Suppressor macrophage (primary cell): Measurements from ENCODE around the gene CEP63.

Source experiments
- DNase-seq, 4 experiments: peaks; one replicate each; pipeline ENCODE4 v3.0.0-alpha.2; 2020 to 2022

Gene CEP63

GRCh38 chr3:134608771-134609435, 123.0 kb downstream of the CEP63 start:
- DNase-seq, result no peak

- no peak for DNase-seq
These were observed 124.1 kb downstream of the CEP63 start for GRCh38 chr3:134609821-134610431.

- DNase-seq, result no peak
These were observed 124.9 kb downstream of the CEP63 start for GRCh38 chr3:134610432-134611385.

- no peak for DNase-seq
These were observed 125.7 kb downstream of the CEP63 start for GRCh38 chr3:134611516-134611915.

DNA sequence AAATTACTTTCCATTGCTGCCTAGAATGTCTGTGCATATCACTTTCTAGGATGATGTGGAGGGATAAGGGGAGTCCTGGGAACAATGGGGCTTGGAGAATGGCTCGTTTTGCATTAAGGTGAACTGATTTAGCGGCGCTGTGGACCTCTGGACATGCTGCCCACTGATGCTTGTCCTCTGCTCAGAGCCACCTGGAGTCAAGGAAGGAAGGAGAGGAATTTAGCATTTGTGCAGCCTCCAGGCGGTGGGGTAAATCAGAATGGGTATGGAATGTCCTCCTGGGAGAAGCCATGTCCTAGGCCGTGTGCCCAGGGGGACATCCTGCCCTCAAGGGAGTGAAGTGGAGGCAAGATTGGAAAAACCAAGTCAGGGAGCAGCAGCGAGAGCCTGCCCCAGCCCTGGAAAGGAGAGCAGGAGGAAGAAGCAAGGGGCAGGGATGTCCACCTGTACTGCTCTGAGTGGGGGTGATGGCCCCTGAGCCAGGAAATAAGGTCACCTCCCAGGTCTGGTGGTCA, 127.2 kb downstream of the CEP63 start:
- DNase-seq, result no peak

GRCh38 chr3:134614955-134615354, 129.1 kb downstream of the CEP63 start:
- DNase-seq, result no peak

- no peak for DNase-seq
These were observed 129.9 kb downstream of the CEP63 start for GRCh38 chr3:134615743-134616142.

DNA sequence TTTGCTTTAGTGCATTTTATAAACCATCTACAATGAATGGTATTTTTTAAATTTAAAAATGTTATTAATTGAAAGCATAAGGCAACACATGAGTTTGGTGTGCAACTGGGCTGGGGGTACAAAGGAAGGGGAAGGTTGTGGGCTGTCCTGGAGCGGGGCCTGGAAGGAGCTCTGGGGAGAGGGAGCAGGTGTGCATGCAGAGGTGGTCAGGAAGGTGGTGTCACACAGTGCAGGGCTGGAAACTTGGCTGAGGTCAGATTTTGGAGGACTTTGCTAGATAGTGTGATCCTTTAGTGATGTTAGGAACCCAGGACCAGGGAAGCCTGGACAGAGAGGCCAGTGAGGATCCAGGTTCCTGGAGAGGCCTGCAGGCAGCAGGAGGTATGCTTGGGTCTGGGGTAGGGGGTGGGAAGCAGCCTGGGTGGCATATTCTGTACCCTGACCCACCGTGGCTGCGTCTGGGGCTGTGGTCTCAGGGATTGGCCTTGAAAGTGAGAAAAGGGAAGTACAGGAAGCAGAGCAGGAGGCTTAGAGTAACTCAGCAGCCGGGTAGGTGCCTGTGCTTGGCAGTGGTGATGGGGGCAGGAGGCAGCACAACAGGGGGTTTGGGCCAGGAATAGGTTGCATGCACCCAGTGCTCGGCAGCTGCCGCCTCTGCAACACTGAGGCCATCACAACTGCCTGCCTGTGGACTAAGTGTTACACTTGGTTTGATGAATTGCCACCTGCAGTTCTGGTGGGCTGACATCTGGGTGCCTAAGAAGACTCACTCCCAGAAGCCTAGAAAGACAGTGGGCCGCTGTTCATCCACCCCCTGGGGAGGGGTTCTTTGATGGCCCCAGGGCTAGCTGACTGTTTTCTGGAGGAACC, 132.0 kb downstream of the CEP63 start:
- no peak for DNase-seq

GRCh38 chr3:134618478-134619300, 132.8 kb downstream of the CEP63 start:
- no peak for DNase-seq

GRCh38 chr3:134619301-134619615, 133.4 kb downstream of the CEP63 start:
- no peak for DNase-seq

DNA sequence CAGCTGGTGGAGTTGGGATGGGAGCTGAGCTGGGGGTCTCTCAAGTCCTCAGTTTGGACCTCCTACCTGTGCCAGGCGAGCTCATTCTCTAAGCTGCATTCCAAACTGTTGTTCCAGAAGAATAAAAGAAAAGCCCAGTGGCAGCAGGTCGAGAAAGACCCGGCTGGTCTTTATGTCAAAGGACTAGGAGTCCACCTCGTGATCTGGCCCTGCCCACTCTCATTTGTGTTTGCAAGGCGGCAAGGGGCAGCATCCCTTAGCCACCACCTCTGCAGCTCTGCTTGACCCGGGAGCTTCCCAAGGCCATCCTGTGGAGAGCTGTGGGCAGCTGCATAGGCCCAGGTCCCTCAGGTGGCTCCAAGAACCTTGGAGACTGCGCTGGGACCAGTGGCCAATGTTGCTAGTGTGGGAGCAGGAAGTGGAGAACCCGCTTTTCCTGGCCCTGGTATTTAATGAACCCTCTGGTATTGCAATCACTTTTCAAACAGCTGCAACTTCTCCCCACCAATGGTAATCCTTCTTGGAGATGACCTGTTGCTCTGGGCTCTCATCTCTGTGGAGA, 134.1 kb downstream of the CEP63 start:
- no peak for DNase-seq

GRCh38 chr3:134620476-134621115, 134.7 kb downstream of the CEP63 start:
- DNase-seq, result no peak

DNA sequence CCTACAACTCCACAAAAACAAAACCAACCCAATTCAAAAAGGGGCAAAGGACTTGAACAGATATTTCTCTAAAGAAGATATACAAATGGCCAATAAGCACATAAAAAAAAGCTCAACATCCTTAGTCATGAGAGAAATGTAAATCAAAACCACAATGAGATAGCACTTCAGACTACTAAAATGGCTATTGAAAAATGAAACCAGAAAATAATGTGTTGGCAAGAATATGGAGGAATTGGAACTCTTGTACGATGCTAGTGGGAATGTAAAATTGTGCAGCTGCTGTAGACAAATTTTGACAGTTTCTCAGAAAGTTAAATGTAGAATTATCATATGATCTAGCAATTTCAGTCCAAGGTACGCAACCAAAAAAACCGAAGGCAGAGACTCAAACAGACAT, 136.0 kb downstream of the CEP63 start:
- DNase-seq, result no peak

DNA sequence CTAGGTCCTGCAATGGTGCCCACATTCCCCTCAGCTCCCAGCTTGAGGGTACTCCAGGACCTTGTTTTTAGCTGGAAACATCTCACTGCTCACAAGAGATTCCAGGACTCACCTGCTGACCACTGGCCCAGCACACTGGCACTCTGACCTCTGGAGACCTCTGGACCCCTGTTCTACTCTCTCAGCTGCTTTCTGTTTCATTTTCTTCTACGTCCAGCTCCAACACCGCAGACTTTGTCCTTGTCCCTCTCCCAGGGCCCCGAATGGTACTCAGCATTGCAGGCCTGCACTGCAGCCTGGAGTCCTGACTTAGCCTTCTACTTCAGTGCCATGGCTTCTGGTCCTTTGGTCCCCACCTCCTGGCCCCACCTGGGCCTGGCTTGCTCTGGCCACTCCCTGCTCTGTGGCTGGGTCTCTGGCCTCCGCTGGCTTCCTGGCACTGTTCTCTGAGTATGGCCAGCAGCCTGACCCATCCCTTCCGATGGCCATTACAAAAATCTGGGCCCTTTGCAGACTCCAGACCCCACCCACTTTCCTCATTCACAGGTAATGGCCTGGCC, 137.0 kb downstream of the CEP63 start:
- no peak for DNase-seq

DNA sequence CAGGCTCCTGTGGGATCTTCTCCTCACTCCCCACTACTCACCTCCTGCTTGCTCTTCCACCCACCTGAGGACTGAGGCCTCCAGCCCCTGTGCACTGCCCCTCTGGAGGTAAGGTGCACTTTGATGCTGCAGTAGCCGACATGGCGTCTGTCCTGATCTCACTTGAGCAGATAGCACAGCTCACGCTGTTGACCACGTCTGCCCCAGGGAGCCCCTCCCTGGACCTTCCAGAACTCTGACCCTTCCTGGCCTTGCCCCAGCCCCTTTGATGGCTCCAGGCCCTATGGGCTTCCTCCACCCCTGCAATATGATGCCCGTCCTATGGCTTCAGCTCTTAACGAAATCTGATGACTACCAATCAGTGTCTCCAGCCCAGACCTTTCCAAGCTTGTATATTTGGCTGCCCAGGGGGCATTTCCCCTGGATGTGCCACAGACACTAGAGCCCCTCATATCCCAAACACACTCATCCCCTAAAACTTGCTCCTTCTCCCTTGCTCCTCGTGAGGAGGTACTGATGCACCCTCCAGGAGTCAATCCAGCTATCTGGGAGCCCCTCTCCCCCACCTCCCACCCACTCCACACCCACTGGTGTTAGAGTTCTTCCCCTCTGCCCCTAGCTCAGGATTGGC, 137.9 kb downstream of the CEP63 start:
- DNase-seq, result no peak
